Activated B cell treated with CpG ODN at 0.5 μM for 24 hours (primary cell): ENCODE results near the gene RALGAPB. TPM values are rescaled to one million over a fixed set of nuclear protein-coding genes. Genes with fewer than 3 reads are reported as not detected.

Source experiments
- ATAC-seq: fragments of 200-7000 bp; cut with Tn5 transposase; one replicate; pipeline ENCODE4 v1.10.0; 2021; ENCODE audit warnings: low read depth, mild to moderate bottlenecking, moderate library complexity
- CTCF ChIA-PET: fragments of 350-600 bp; sonication (Branson Sonifier 250); formaldehyde crosslinking; loops from one replicate; lab custom pipeline; 2021; ENCODE audit warnings: antibody characterized with exemption; lab: Charles Lee
- POLR2A ChIA-PET: fragments of 350-600 bp; sonication (Branson Sonifier 250); formaldehyde crosslinking; loops from one replicate; lab custom pipeline; 2021; ENCODE audit warnings: antibody characterized with exemption; lab: Charles Lee
- DNase-seq: peaks from one replicate; pipeline ENCODE4 v3.0.0; 2022
- H3K27ac Mint-ChIP-seq: one replicate; pipeline ENCODE4 v1.8.0; 2020; ENCODE audit warnings: mixed read lengths
- H3K27me3 Mint-ChIP-seq: one replicate; pipeline ENCODE4 v1.8.0; 2021; ENCODE audit warnings: mixed read lengths
- H3K36me3 Mint-ChIP-seq: one replicate; pipeline ENCODE4 v1.8.0; 2021; ENCODE audit warnings: low read depth, mixed read lengths
- H3K4me1 Mint-ChIP-seq: one replicate; pipeline ENCODE4 v1.8.0; 2021; ENCODE audit warnings: mixed read lengths
- H3K4me3 Mint-ChIP-seq: one replicate; pipeline ENCODE4 v1.8.0; 2020; ENCODE audit warnings: mild to moderate bottlenecking, mixed read lengths
- H3K9me3 Mint-ChIP-seq: one replicate; pipeline ENCODE4 v1.8.0; 2020; ENCODE audit warnings: mixed read lengths
- CTCF ChIP-seq: fragments of 200-600 bp; IDR thresholded peaks from one replicate; pipeline ENCODE4 v1.8.0; 2022; ENCODE audit warnings: antibody characterized with exemption, mild to moderate bottlenecking
- intact Hi-C: fragments of 100-400 bp; cut with micrococcal nuclease; formaldehyde crosslinking; loops from one replicate; pipeline ENCODE4 v1.15.1; 2024
- total RNA-seq: library from RNA; stranded (reverse); gene quantifications from 2 replicates; pipeline ENCODE4 v1.2.3, GENCODE V29; 2022

RALGAPB gene
- total RNA-seq, 1 donor from 2014 or later: 48.3 TPM

- ChIA-PET CTCF (interaction anchor here (1.0 kb wide), 1 partner anchor 189 kb away, joined by 3 read pairs; the partner anchor contains the start of gene SNHG17), POLR2A (interaction anchor here (0.6 kb wide), 1 partner anchor 1376 kb away, joined by 8 read pairs; no protein-coding TSS in a partner anchor)
- ATAC-seq (no peak), DNase-seq (no peak)
- peaks cover 2% of the 10 kb centered on the region for H3K9me3 Mint-ChIP-seq
- H3K27me3 Mint-ChIP-seq: peaks cover 14% of the 10 kb centered on the region
- H3K4me1 Mint-ChIP-seq: no peaks in the 10 kb centered on the region
- H3K27ac Mint-ChIP-seq: no peak overlapping the region
- H3K4me3 Mint-ChIP-seq: no peak overlapping the region
- no peaks in the 10 kb centered on the region for H3K36me3 Mint-ChIP-seq
- intact Hi-C loops: no loop called here
- no peak for TF ChIP-seq CTCF
Measured at GRCh38 chr20:38624084-38624483, 151.4 kb downstream of the RALGAPB start.

GRCh38 chr20:38625896-38626295, 153.3 kb downstream of the RALGAPB start:
- H3K4me3 Mint-ChIP-seq: no peak overlapping the region

GRCh38 chr20:38626921-38627659, 154.4 kb downstream of the RALGAPB start:
- ChIA-PET POLR2A (no interaction called here), CTCF (no interaction called here)
- no peaks in the 10 kb centered on the region for H3K36me3 Mint-ChIP-seq
- ATAC-seq (no peak), DNase-seq (no peak)
- H3K27ac Mint-ChIP-seq: no peak overlapping the region
- H3K4me3 Mint-ChIP-seq: no peak overlapping the region
- peaks cover 6% of the 10 kb centered on the region for H3K27me3 Mint-ChIP-seq
- intact Hi-C loops: no loop called here
- no peak for TF ChIP-seq CTCF
- no peaks in the 10 kb centered on the region for H3K4me1 Mint-ChIP-seq
- peaks cover 2% of the 10 kb centered on the region for H3K9me3 Mint-ChIP-seq

More at GRCh38 chr20:38625896-38626295, 153.3 kb downstream of the RALGAPB start:
- no peaks in the 10 kb centered on the region for H3K36me3 Mint-ChIP-seq
- H3K27ac Mint-ChIP-seq: no peak overlapping the region
- ChIA-PET POLR2A (no interaction called here), CTCF (no interaction called here)
- DNase-seq (no peak), ATAC-seq (no peak)
- H3K27me3 Mint-ChIP-seq: peaks cover 12% of the 10 kb centered on the region
- no peak for TF ChIP-seq CTCF
- intact Hi-C loops: no loop called here
- no peaks in the 10 kb centered on the region for H3K4me1 Mint-ChIP-seq
- peaks cover 2% of the 10 kb centered on the region for H3K9me3 Mint-ChIP-seq

Other genes with a start within 250 kb of the RALGAPB start
- gene KIAA1755, start 212.1 kb upstream of the RALGAPB start, total RNA-seq: not detected in 2 replicates
- not detected in 2 replicates for gene BPI, start 168.7 kb upstream of the RALGAPB start, total RNA-seq
- not detected in 2 replicates for gene LBP, start 126.4 kb upstream of the RALGAPB start, total RNA-seq
- gene SNHG17, start 37.5 kb upstream of the RALGAPB start, total RNA-seq: 62.6 and 75.2 TPM in 2 replicates
- not detected in 2 replicates for gene ADIG, start 108.4 kb downstream of the RALGAPB start, total RNA-seq
- gene ARHGAP40, start 129.0 kb downstream of the RALGAPB start, total RNA-seq: not detected in 2 replicates